ENCODE results near the gene C4orf50.
"Not testable (repeated sequence)": the region's sequence is repeated elsewhere in the genome, so short reads cannot be mapped to it uniquely, and the experiment has no call there.

The C4orf50 gene

DNA sequence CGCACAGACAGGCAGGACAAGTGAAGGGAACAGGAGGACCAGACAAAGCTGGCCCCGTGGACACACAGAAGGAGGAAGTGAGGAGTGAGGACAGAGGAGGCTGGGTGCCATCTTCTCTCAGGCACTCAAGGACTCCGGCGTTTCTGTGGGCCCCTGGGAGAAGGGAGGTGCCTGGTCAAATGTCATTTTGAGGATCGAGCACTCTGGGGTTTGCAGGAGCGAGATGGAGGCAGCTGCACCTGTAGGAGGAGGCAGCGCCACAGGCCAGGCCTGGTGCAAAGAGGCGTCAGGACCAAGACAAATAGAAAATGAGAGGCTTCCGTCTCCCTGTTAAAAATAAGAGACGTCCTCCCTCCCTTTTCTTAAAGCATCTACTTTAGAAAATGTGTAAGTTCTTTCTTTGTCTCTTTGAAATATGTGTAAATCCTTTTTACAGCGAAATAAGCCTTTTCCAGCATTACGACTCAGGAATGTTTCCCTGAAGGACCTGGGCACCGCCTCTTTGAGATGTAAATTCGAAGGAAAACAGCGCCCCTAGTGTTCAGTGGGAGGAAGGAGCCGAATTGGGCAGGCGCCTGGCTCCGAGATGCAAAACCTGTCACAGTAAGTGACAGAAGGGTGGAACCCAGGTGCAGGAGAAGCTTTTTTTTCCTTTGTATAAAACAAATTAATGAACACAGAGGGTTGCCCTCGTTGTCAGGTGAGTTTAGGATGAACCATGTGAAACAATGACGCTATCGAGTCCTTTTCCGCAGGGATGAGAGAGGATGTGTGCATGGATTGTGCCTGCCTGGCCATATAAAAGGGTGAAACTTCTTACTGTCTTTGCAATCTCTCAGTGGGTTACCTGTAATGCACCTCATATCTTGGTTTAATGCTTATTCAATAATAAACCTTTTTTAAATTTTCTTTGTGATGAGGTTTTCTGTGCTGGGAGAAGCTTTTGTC, 1.4 kb upstream of the C4orf50 start:
- no peak for DNase-seq (ENCODE audit: extremely low read depth in 1 of 2, low read depth in 1 of 2)

DNA sequence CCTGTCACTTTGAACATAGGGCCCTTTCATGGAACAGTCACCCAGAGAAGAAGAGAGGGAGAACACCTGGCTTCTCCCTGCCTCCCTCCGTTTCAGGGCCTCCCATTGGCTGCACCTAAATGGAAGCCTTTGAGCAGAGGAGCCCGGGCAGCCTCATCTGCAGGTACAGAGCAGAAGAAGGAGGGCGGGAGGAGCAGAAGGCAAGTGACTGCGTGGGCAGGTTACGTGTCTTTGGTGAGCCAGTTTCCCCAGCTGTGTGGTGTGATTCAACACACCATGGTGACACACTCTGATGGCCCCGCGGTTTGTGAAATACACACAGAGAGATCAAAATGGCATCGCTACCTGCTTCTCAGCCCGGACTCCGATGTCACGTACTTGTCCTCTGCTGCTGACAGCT, 431 bp downstream of the C4orf50 start:
- DNase-seq (ENCODE audit: extremely low read depth in 1 of 2, low read depth in 1 of 2): no peak

DNA sequence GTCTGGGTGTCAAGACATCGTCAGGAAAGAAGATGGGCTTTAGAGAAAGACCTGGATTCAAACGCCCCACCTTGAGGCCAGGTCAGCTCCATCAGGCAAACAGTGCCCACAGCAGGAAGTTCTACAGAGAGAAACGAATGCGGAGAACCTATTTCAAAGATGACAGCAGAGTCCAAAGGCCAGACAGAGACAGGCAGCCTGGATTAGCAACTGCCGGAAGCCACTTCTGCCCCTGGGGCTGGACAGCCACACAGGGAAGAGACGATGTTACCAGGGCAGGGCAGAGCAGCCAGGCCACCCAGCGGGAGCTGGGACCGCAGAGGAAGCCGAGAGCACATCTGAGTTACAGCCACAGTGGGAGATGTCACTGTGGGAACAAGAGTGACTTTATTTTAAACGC, 1.2 kb downstream of the C4orf50 start:
- no peak for DNase-seq (ENCODE audit: extremely low read depth in 1 of 2, low read depth in 1 of 2)

DNA sequence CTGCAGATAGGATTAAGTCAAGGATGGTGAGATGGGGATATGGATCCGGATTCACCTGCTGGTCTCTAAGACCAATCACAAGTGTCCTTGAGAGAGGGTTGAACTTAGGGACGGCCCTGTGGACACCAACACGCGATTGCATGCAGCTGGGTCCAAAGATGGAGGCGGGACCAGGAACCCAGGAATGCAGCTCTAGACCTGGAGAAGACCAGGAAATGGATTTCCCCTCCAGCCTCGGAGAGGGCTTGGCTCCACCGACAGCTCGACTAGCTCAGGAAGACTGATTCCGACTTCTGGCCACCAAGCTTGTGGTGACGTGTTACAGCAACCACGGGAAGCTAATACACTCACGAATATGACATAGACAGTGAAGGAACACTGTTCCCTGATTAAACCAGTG, 4.7 kb downstream of the C4orf50 start:
- no peak for DNase-seq (ENCODE audit: extremely low read depth in 1 of 2, low read depth in 1 of 2)

DNA sequence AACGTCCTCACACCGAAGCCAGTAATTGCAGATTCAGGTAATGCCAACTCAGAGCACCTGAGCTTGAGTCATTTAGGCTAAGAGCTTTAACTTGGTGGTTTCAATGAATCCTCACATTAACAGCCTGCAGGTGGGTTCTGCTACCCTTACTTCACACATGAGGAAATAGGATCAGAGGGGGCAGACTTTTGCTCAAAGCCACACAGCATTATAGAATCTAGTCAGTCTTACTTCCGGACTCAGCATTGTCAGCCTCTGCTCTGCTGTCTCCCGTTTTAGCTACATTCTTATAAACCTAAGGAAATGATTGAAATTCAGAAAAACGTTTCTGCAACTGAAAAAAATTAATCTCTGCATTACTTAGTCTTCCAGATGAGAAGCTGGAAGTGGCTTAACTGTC, 6.0 kb downstream of the C4orf50 start:
- DNase-seq (ENCODE audit: extremely low read depth in 1 of 2, low read depth in 1 of 2): no peak

DNA sequence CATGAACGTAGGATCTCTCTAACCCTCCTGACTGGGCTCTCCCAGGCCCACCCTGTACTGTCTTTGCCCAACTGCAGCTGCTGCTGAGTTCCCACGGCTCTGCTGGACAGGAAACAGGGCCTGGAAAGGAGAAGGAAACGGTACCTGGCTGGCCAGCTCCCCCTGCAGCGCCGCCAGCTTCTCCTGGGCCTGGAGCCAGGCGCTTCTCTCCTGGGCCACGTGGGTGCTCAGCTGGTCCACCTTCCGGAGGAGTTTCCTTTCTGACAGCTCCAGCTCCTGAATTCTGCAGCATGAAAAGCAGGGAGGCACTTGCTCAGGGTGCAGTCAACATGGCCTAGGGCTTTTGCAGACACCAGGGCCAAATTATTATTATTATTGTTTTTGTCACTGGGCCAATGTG, 6.5 kb downstream of the C4orf50 start:
- no peak for DNase-seq (ENCODE audit: extremely low read depth in 1 of 2, low read depth in 1 of 2)

DNA sequence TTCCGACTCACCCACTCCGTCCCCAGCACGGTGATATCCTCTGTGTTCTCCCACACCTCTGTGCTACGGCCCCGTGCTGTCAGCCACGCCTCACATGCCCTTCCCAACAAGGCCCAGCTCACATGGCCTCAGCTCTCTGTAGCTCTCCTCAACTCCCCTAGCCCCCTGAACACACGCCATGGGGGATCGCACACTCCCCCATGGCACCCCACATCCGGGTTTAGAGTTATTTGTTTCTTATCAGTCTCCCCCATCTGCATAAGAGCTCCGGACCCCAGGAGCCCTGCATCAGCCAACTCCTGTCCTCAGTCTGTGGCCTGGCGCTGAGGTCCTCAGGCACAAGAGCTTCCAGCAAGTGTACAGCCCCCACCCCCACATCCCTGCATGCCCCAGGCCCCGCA, 7.0 kb downstream of the C4orf50 start:
- no peak for DNase-seq (ENCODE audit: extremely low read depth in 1 of 2, low read depth in 1 of 2)

DNA sequence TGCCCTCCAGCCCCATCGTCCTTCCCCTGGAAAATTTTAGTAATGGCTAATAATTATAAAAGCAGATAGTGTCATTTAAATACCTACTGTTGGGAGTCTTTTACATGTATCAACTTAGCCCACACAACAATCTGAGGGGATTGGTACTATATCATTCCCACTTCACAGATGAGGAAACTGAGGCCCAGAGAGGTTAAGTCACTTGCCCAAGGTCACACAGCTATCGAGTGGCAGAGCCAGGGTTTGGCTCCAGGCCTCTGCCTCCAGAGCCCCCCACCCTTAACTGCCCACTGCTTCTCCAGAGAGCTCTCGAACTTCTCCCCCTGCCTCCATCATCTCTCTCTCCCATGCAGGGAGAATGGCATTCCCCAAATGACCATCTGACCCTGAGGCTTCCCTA, 7.4 kb downstream of the C4orf50 start:
- no peak for DNase-seq (ENCODE audit: extremely low read depth in 1 of 2, low read depth in 1 of 2)

DNA sequence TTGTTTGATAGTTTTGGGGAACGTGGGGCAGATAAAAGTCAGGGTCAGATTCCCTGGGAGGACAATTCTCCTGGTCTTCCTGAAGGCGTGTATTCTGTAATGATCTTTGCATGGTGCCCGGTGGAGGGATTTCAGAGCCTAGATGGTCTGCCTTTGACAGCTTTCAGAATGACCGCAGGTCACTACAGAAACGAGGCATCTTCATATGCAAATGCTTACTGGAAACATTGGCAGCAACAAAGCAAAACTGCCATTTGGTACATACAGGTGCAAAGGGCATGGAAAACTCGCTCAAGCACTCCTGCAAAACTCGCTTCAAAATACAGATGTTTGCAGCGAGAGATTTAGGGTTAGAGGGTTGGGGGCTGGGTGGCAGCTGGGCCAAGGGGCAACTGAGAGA, 8.8 kb downstream of the C4orf50 start:
- DNase-seq (ENCODE audit: extremely low read depth in 1 of 2, low read depth in 1 of 2): no peak

DNA sequence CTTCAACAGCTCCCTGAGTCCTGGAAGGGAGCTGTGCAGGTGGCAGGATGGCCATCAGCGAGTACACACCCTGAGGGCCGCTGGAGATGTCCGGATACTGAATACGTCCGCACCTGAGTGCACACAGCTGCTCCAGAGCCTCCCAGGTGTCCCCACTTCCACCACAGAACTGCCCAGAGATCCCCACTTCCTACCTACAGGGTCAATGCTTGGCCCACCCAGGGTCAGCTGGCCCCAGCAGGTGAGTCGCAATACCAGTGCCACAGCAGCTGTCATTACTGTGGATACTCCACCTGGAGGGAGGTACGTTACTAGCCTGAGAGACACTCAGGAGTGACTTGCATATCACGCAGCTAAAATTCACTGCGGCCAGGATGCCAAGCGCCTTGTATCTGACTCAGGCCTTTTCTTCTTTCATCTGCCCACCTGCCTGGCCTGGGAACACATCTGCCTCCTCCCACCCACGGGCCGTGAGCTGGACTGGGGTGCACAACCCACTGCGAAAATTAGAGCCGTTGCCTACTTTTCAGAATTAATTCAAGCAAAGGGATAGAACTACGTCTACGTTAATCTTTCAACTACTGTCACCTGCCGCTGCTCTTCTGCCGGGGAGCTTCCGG, 9.4 kb downstream of the C4orf50 start:
- DNase-seq (ENCODE audit: extremely low read depth in 1 of 2, low read depth in 1 of 2): no peak

DNA sequence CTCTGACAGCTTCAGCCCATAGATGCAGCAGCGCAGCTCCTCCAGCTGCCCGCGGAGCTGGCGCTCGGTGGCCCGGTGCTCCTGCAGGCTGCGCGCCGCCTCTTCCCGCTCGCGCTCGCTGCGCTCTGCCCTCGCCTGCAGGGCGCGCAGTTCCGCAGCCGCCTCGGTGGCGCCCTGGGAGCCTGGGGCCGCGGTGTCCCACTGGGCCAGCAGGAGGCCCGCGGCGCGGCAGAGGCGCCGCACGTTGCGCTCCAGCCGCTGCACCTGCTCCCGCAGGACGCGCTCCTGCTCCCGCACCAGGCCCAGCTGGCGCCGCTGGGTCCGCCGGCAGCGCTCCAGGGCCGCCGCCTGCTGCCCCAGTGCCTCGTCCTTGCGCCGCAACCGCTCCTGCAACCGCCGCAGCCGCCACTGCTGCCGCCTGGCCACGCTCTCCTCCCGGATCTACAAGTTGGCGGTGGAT, 10.1 kb downstream of the C4orf50 start:
- no peak for DNase-seq (ENCODE audit: extremely low read depth in 1 of 2, low read depth in 1 of 2)

DNA sequence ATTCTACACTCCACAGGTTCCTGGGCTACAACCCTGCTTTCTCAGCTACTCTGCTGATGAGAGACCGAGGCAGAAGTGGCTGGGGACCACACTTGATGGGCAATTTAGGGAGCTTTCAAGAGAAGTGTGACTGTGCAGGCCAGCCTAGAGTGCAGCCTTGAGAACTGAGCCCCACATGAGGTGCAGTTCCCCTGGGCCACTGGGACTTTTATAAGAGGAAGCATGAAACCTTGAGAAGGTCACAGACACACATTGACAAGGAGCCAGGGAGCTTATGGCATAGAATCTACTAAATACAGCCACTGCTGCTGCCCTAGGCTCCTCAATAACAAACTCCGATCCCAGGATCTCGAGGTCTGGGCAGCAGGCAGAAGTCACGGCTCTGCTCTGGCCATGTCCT, 13.1 kb downstream of the C4orf50 start:
- DNase-seq (ENCODE audit: extremely low read depth in 1 of 2, low read depth in 1 of 2): no peak

DNA sequence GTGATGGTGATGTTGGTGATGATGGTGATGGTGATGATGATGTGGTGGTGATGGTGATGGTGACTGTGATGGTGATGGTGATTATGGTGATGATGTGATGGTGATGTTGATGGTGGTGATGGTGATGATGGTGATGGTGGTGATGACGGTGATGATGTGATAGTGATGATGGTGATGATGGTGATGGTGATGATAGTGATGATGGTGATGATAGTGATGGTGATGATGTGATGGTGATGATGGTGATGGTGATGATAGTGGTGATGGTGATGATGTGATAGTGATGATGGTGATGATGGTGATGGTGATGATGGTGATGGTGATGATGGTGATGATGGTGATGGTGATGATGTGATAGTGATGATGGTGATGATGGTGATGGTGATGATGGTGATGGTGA, 14.7 kb downstream of the C4orf50 start:
- DNase-seq (ENCODE audit: extremely low read depth in 1 of 2, low read depth in 1 of 2): not testable (repeated sequence)

DNA sequence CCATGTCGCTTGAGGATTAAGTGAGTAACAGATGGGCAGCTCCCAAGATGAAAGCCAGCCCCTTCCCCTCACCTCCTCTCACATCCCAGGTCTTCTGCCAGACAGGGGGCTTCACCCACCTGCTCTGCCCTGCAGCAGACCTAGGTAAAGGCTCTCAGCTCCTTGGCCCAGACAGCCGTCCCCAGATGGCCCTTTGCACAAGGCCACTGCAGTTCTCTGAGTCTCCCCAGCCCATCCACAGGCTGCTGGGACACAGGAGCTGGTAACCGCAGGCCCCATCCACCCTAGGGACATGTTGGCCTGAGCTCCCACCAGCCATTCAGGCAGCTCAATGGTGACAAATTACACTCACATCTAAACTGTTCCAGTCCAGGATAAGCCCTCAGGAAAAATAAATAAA, 15.3 kb downstream of the C4orf50 start:
- DNase-seq (ENCODE audit: extremely low read depth in 1 of 2, low read depth in 1 of 2): no peak

DNA sequence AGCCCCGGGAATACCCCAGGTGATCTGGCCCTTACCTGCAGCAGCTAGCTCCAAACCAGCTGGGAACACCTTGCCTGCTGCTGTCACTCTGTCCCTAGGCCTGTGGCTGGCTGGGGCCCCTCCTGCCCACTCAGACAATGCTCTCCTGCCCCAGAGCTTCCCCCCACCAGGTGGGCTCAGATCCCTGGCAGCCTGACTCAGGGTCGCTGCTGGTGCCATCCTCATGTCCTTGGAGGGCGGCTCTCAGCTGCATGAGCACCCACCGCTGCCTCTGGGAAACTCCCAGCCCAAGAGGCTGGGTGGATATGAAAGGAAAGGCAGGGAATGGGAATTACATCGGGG, 15.8 kb downstream of the C4orf50 start:
- DNase-seq (ENCODE audit: extremely low read depth in 1 of 2, low read depth in 1 of 2): no peak

DNA sequence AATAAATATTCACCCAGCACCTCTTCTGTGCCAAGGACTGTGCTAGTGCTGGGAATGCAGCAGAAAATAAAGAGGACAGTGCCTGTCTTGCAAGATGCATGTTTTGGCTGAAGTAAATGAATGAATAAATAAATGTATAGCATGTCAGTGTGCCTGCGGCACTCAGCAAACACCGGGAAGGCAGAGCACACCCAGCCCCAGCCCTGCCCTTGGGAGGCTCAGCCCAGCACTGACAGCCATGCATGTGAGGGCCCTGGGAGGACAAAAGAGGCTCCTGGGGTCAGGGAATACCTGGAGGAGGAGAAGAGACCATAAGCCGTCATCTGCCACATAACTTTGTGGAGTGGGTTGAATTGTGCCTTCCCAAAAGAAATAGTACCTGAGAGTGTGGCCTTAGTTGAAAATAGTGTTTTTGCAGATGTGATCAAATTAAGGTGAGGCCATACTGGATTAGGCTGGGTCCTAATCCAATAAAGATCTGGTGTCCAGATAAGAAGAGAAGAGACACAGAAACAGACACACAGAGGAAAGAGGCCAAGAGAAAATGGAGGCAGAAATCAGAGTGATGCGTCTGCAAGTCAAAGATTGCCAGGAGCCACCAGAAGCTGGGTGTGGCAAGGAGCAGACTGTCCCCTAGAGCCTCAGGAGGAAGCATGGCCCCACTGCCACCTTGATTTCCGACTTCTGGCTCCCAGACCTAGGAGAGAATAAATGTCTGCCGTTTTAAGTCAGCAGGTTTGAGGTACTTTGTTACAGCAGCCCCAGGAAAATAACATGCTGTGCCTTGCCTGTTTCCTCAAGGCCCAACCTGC, 16.3 kb downstream of the C4orf50 start:
- no peak for DNase-seq (ENCODE audit: extremely low read depth in 1 of 2, low read depth in 1 of 2)

DNA sequence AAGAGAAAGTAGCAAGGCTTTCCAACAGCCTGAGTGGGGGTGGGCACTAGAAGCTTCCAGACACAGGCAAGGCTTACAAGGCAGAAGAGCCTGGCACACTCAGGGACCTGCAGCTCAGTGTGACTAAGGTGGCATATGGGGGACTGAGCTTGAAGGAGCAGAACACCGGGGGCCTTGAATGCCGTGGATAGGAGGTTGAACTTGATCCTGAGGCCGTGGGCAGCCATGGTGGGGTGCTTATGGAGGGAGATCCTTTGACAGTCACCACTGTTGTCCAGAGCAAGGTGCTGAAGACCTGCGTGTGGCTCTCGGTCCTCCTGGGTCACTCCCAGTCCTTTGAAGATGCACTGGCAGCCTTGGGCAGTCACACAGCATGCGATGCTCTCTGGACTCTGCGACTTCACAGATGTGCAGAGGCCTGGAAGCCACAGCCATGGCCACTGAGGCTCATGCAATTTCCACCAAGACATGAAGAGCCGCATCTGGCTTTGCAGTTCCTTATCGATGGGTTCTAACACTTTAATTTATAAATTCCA, 18.3 kb downstream of the C4orf50 start:
- no peak for DNase-seq (ENCODE audit: extremely low read depth in 1 of 2, low read depth in 1 of 2)

DNA sequence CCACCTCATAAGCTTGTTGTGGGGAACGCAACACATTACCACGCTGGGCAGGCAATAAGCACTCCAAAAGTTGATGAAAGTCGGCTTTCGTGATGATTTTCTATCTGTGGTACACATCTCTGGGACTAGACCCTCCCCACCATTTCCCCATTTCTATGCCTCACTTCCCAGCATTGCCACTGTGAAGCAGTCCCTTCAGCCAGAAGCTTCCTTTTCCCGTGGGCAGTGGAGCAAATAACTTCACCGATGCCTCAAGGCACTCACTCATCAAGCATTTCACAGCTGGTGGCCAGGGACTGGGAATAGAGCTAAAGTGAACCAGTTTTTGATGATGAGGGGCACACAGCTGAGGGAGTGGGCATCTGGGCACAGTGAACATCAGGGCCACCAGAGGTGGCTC, 18.9 kb downstream of the C4orf50 start:
- no peak for DNase-seq (ENCODE audit: extremely low read depth in 1 of 2, low read depth in 1 of 2)

DNA sequence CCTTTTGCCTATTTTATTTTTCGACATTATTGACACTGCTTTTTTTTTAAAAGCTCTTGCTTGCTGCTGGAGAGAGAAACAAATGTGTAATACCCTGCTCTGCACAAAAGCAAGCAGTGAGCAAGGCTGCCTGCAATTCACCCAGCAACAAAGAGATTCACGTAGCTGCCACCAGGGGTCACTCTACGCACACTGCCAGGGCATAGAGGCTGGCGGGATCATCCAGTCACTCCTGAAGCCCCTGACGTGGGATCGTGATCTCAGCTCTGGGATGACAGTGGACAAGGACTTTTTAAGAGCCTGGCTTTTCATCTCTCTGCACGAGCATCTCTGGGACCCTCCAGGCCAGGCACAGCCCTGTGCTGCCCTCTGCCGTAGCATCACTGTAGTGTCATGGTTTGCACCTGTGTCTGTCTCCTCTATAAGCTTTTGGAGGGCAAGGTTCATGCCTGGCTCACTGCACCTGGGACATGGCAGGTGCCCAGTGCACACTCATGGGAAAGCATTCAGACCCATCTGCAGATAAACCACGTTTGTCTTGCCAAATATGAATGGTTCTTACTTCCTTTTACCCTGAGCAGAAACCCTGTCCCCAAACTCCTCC, 19.8 kb downstream of the C4orf50 start:
- no peak for DNase-seq (ENCODE audit: extremely low read depth in 1 of 2, low read depth in 1 of 2)

DNA sequence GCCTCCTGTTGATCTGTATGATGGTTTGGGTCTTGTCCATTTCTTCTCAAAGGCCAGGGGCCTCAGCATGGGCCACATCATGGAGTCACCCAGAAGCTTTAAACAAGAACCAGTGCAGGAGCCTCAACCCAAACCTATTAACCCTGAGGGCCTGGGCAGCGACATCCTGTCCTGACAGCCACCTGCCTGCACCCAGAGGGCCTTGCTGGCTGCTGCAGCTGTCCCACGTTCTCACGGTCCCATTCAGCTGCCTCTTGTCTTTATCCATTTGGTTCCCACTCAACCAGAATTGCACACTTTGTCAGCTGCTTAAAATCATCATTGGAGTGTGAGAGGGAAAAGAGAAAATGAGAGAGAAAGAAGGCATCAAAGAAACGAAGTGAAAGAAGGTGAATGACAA, 21.6 kb downstream of the C4orf50 start:
- DNase-seq (ENCODE audit: extremely low read depth in 1 of 2, low read depth in 1 of 2): no peak
